SU-DHL-6 (cell line): ENCODE results near the gene ZFR2.

ENCODE experiments used
- CTCF ChIP-seq: fragments of 200-600 bp; sonication (generic); IDR thresholded peaks from one replicate; pipeline ENCODE4 v1.5.1; 2017; ENCODE audit warnings: antibody characterized with exemption, mild to moderate bottlenecking, low read length, moderate library complexity; ENCODE audit not compliant: insufficient read depth, poor library complexity, severe bottlenecking
- EZH2phosphoT487 ChIP-seq: fragments of 200-600 bp; sonication (generic), shearing (Covaris generic); conservative IDR thresholded peaks from 2 replicates; pipeline ENCODE4 v1.6.1; 2018; ENCODE audit warnings: mild to moderate bottlenecking, antibody characterized with exemption, low read length, moderate library complexity, mixed read lengths

DNA sequence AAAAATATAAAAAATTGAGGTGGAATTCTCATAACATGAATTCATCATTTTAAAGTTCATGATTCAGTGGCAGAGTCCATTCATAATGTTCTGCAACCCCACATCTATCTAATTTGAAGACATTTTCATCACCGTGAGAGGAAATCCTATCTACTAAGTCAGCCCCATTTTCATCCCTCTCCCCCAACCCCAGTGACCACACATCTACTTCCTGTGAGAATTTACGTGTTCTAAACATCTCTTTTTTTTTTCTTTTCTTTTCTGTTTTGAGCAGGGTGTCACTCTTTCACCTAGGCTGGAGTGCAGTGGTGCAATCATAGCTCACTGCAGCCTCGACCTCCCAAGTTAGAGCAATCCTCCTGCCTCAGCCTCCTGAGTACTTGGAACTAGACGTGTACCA lies 29.1 kb upstream of the ZFR2 start:
- TF ChIP-seq CTCF (no peak), EZH2phosphoT487 (no peak)
